H1 (cell line): ENCODE results near the gene KCNJ2. TPM values are rescaled to one million over a fixed set of nuclear protein-coding genes. Genes with fewer than 3 reads are reported as not detected.

Source experiments
- MAX ChIP-seq: IDR thresholded peaks from 2 replicates; pipeline ENCODE4 v1.6.1; 2012; ENCODE audit warnings: inconsistent platforms
- polyA plus RNA-seq, 7 experiments: library from polyadenylated mRNA; depleted of rRNA in 3 of 7; stranded (reverse) in 5 of 7; unstranded in 2 of 7; fragments of >200 nt in 5 of 7; fragments of 200-250 nt in 2 of 7; gene quantifications; 1 replicate in 5 of 7; 2 replicates in 1 of 7; 4 replicates in 1 of 7; pipeline versions ENCODE4 v1.2.1 to v1.2.3, GENCODE V29; 2011 to 2013; ENCODE audit warnings: missing spikeins in 2 of 7, mixed read lengths in 2 of 7
- total RNA-seq: library from RNA; stranded (reverse); fragmentation: NEBNext Ultra II Directional; extraction: Animal tissue kit (Norgen Biotek cat#: 25700); gene quantifications from 2 replicates; pipeline ENCODE4 v1.2.1, GENCODE V29; 2021

KCNJ2 gene
- total and polyA plus RNA-seq, 2 of the 8 experiments (the other 6 are each of a cell fraction or from before 2014, with no cell fraction given), result 0.23 to 0.76 TPM

GRCh38 chr17:70185285-70185684 lies 16.0 kb downstream of the KCNJ2 start (continued):
- no peak for TF ChIP-seq MAX
